ENCODE measurements around the gene SZT2. TPM values are rescaled to one million over a fixed set of nuclear protein-coding genes. Genes with fewer than 3 reads are reported as not detected.

SZT2 gene
- total RNA-seq, 2 donors from 2014 or later = 17.5 to 22.8 TPM

DNA sequence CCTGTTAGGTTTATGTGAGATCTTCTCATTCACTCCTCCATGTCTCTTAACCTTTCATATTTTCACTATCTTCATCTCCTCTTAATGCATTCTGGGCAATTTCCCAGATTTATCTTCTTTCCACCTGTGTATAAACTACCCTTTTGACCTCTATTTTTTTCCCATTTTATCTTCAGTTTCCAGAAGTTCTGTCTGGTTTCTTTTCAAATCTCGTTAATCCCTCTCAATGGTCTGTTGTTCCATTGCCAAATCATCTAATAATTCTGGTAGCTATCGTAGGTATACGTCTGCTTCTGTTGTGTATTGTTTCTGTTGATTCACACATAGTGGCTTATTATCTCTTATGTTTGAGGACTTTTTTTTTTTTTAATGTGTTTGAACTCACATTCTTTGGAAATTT, 89.7 kb downstream of the SZT2 start:
- Histone ChIP-seq H3K27ac (no peak overlapping the region), H3K4me3 (no peak overlapping the region), H3K4me1 (no peaks in the 10 kb centered on the region), H3K9me3 (no peaks in the 10 kb centered on the region), H3K36me3 (no peaks in the 10 kb centered on the region), H3K27me3 (no peaks in the 10 kb centered on the region)
- TF ChIP-seq, protein P1, sequence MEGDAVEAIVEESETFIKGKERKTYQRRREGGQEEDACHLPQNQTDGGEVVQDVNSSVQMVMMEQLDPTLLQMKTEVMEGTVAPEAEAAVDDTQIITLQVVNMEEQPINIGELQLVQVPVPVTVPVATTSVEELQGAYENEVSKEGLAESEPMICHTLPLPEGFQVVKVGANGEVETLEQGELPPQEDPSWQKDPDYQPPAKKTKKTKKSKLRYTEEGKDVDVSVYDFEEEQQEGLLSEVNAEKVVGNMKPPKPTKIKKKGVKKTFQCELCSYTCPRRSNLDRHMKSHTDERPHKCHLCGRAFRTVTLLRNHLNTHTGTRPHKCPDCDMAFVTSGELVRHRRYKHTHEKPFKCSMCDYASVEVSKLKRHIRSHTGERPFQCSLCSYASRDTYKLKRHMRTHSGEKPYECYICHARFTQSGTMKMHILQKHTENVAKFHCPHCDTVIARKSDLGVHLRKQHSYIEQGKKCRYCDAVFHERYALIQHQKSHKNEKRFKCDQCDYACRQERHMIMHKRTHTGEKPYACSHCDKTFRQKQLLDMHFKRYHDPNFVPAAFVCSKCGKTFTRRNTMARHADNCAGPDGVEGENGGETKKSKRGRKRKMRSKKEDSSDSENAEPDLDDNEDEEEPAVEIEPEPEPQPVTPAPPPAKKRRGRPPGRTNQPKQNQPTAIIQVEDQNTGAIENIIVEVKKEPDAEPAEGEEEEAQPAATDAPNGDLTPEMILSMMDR (IDR thresholded peaks at IDR 0.05) = no peak
- DNase-seq (ENCODE audit: low spot score) = no peak

DNA sequence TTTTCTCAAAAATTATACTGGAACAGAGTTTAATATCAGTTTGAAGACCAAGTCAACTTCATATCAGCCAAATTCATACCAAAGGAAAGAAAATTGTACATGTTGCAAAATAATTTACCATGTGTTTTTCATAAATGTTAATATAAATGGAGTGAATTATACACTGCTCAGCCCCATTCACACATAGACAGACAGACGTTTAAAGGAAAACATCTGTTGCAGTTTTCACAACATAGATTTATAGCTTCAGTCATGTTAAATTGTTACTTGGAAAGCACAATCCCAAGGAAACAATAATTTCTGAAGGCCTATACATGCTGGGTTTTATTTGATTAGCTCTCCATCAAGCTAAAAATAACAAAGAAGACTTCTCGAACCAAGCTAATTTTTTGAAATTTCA, 91.8 kb downstream of the SZT2 start:
- Histone ChIP-seq H3K4me3 (no peak overlapping the region), H3K27ac (no peak overlapping the region), H3K9me3 (no peaks in the 10 kb centered on the region), H3K36me3 (no peaks in the 10 kb centered on the region), H3K4me1 (no peaks in the 10 kb centered on the region), H3K27me3 (no peaks in the 10 kb centered on the region)
- no peak for DNase-seq (ENCODE audit: low spot score)
- TF ChIP-seq, protein P1 (IDR thresholded peaks at IDR 0.05) = no peak

DNA sequence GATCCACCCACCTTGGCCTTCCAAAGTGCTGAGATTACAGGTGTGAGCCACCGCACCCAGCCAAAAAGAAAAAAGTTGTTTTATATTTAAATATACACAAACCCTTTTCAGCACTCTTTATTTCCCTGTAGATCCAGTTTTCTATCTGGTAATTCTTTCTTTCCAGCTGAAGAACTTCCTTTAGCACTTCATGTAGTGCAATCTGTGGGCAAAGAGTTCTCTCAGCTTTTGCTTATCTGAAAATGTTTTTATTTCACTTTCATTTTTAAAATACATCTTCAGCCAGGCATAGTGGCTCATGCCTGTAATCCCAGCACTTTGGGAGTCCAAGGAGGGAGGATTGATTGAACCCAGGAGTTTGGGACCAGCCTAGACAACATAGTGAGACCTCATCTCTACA, 92.5 kb downstream of the SZT2 start:
- DNase-seq (ENCODE audit: low spot score) = no peak
- Histone ChIP-seq H3K27me3 (no peaks in the 10 kb centered on the region), H3K36me3 (no peaks in the 10 kb centered on the region), H3K27ac (no peak overlapping the region), H3K4me3 (no peak overlapping the region), H3K4me1 (no peaks in the 10 kb centered on the region), H3K9me3 (no peaks in the 10 kb centered on the region)
- TF ChIP-seq, protein P1 (IDR thresholded peaks at IDR 0.05) = no peak

DNA sequence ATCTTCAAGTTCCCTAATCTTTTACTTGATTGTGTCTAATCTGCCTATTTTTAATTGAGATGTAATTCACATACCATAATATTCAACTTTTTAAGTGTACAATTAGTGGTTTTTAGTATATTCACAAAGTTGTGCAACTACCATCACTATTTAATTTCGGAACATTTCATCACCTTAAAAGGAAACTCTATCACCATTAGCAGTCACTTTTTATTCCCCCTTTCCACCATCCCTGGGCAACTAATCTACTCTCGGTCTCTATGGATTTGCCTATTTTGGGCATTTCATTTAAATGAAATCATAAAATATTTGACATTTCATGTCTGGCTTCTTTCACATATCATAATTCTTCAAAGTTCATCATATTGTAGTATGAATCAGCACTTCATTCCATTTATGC, 94.7 kb downstream of the SZT2 start:
- TF ChIP-seq, protein P1 (IDR thresholded peaks at IDR 0.05) = no peak
- Histone ChIP-seq H3K4me1 (no peaks in the 10 kb centered on the region), H3K27ac (no peak overlapping the region), H3K9me3 (peaks cover 0 to 10% of the 10 kb centered on the region in 2 donors), H3K27me3 (no peaks in the 10 kb centered on the region), H3K36me3 (no peaks in the 10 kb centered on the region), H3K4me3 (no peak overlapping the region)
- DNase-seq (ENCODE audit: low spot score) = no peak

DNA sequence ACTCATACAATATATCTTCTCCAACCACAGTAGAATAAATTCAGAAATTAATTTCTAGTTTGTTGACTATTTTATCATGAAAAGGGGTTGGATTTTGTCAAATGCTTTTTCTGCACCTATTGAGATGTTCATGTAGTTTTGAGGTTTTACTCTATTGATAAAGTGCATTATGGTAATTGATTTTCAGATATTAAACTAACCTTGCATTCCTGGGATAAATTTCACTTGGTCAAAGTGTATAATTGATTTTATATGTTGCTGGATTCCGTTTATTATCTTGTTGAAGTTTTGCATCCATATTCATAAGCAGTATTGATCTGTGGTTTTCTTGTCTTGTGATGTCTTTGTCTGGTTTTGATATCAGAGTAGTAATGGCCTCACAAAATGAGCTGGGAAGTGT, 98.5 kb downstream of the SZT2 start:
- Histone ChIP-seq H3K36me3 (no peaks in the 10 kb centered on the region), H3K4me3 (no peak overlapping the region), H3K4me1 (no peaks in the 10 kb centered on the region), H3K27me3 (no peaks in the 10 kb centered on the region), H3K9me3 (peaks cover 0 to 29% of the 10 kb centered on the region in 2 donors), H3K27ac (no peak overlapping the region)
- DNase-seq (ENCODE audit: low spot score) = no peak
- TF ChIP-seq, protein P1 (IDR thresholded peaks at IDR 0.05) = no peak

DNA sequence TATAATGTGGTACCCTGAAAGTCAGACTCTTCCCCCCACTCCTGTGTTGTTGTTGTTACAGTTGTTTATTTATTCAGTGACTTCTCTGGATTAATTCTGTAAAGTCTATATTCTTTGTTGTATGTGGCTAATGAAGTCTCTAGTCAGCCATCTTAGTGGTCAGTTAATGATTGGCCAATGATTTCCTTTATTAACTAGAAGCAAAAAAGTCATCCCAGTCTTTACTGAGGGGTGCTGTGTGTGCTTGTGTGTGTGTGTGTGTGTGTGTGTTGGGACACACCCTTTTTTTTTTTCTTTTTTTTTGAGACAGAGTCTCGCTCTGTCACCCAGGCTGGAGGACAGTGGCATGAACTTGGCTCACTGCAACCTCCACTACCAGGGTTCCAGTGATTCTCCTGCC, 101.4 kb downstream of the SZT2 start:
- Histone ChIP-seq H3K36me3 (no peaks in the 10 kb centered on the region), H3K4me3 (no peak overlapping the region), H3K9me3 (peaks cover 0 to 29% of the 10 kb centered on the region in 2 donors), H3K27me3 (no peaks in the 10 kb centered on the region), H3K4me1 (no peaks in the 10 kb centered on the region), H3K27ac (no peak overlapping the region)
- TF ChIP-seq, protein P1 (IDR thresholded peaks at IDR 0.05) = no peak
- DNase-seq (ENCODE audit: low spot score) = no peak
